Measurements from ENCODE around the gene AP4B1.
"Not testable (repeated sequence)": the region's sequence is repeated elsewhere in the genome, so short reads cannot be mapped to it uniquely, and the experiment has no call there.

Gene AP4B1

GRCh38 chr1:113904674-113905434, at the start of gene AP4B1, which contains the start of gene DCLRE1B:
Gene AP4B1, minus strand, starts transcription at chr1:113904799. Its CDS starts 82 bp downstream, at chr1:113904717.
Gene DCLRE1B, plus strand, starts transcription at chr1:113905326. Its CDS starts 261 bp downstream, at chr1:113905587.
- peak; percentile 88 to 96 for DNase-seq (ENCODE audit: low read depth in 2 of 2)

GRCh38 chr1:113951719-113952118, 47.1 kb upstream of the AP4B1 start:
- no peak for DNase-seq (ENCODE audit: low read depth in 2 of 2)

GRCh38 chr1:113950908-113951307, 46.3 kb upstream of the AP4B1 start:
- no peak for DNase-seq (ENCODE audit: low read depth in 2 of 2)

GRCh38 chr1:113949007-113949406, 44.4 kb upstream of the AP4B1 start:
- no peak for DNase-seq (ENCODE audit: low read depth in 2 of 2)

DNA sequence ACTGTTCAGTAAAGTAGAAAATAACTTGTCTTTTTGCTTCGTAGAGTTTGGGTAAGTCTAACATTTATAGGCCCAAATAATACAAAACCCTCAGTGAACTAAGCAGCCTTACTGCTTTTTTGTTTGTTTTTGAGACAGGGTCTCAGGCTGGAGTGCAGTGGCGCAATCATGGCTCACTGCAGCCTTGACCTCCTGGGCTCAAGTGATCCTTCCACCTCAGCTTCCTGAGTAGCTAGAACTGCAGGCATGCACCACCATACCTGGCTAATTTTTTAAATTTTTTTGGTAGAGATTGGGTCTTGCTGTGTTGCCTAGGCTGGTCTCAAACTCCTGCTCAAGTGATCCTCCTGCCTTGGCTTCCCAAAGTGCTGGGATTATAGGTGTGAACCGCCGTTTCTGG, 43.6 kb upstream of the AP4B1 start:
- not testable (repeated sequence) for DNase-seq (ENCODE audit: low read depth in 2 of 2)

DNA sequence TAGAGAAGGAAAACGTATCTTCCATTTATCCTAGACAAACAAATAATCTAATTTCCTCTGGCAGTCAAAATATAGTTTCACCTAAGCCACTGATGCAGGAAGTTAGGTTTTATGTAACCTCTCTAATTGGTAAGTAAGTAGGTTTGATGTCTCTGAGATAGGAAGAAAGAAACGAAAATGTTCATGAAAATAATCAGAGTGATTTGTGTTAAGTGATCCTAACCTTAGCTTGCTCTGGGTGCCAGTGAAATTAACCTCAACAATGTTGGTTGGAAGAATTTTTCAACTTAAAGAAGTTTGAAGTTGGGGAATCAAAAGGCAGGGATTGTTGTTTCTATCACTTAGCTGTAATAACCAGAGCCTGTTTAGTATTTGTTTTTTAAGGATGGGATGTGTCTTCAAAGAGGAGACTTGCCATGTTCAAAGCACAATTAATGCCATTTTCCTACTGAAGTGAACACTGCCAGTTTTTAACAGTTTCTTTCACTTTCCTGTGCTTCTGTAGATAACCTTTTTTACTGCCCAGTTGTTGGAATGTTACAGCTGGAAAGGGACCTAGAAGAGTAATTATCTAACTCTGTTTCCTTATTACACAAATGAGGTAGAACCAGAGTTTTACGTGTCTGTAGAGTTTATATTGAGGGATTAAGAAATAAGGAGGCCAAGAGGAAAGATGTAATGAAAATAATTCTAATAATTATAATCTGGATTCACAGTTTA, 42.9 kb upstream of the AP4B1 start:
- no peak for DNase-seq (ENCODE audit: low read depth in 2 of 2)

DNA sequence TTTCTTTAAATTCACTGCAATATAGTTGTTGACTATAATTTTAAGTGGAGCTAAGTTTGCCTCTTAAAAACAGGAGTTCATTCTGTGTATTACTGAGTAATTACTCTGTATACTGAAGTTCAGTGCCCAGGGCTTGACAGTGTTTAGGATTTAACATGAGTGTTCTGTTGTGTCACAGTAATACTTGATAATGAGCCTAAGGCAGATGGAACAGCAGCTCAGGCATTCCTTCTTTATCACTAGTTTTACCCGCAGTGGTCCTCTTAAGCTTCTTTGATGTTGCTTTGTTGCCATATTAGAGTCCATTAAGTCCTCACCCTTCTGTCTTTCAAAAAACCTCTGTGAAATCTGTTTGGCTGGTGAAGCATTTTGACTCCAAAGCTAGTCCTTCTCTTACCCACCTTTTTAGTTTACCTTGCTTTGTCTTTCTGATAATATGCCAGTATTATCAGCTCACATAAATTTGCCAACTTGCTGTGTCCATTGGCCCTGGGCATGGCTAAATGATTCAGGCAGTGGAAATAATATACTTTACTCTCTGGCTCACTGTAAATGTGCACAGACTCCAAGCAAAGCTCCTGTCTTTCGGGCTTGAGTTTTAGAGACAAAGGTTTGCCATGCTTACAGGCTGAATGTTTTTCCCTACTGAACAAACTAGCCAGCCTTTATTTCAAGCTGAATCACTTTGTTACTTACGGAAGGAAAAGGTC, 42.2 kb upstream of the AP4B1 start:
- no peak for DNase-seq (ENCODE audit: low read depth in 2 of 2)

DNA sequence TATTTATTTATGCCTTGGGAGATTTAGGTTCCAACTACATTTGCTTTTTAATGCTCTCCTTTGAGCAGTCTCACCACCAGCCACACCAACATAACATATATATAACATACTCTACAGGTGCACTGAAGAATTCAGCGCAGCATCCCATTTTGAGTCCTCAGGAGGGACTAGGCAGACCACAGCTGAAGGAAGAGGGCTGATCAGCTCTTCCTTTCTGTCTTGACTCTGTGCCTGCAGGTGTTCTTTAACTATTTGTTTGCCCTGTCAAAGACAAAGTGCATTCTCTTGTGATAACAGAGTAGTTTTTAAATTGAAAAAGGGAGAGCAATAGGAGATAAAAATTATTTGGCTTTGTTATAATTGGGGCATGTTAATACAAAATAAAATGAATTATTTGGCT, 41.5 kb upstream of the AP4B1 start:
- no peak for DNase-seq (ENCODE audit: low read depth in 2 of 2)

DNA sequence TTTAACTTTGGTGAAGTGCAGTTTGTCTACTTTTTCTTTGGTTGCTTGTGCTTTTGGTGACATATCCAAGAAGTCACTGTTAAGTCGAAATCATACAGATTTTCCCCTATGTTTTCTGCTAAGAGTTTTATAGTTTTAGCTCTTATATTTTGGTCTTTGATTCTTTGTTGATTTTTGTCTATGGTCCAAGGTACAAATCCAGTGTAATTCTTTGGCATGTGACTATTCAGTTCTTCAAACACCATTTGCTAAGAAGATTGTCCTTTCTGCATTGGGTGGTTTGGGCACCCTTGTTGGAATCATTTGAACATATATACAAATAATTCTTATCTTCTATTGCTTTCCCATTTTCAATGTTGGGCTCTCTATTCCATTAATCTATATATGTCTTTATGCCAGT, 40.7 kb upstream of the AP4B1 start:
- DNase-seq (ENCODE audit: low read depth in 2 of 2): no peak

DNA sequence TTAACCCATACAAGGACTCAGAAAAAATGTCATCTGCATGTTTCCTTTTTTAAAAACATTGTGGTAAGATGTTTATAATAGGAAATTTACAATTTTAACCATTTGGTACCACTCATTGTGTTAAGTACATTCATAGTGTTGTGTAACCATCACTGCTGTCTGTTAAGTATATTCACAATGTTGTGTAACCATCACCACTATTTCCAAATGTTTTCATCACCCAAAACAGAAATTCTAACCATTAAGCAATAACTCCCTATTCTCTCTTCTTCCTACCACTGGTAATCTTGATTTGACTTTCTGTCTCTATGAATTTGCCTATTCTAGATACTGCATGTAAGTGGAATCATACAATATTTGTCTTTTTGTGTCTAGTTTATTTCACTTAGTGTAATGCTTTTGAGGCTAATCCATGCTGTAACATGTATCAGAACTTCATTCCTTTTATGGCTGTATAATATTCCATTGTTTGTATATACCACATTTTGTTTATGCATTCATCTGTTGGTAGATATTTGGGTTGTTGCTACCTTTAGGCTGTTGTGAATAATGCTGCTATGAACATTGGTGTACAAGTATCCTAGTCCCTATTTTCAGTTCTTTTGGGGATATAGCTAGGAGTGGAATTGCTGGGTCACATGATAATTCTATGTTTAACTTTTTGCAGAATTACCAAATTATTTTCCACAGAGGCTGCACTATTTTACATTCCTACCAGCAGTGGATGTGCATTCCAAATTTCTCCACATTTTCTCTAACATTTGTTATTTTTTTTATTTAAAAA, 38.6 kb upstream of the AP4B1 start:
- no peak for DNase-seq (ENCODE audit: low read depth in 2 of 2)

DNA sequence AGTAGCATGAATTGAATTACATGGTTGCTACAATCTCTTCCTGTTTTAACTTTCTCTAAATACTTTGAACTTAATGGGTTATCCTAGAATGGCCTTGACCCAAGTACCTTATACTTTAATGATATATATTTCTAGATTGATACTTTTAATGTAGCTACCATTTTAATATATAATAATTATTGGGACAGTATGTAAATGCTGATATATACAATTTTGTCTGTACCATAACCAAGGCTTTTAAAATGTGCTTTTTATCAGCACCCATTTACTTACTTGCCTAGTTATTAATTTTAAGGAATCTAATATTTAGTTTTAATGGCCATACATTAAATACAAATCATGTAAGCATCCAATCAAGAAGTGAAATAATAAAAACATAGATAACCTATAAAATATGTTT, 37.9 kb upstream of the AP4B1 start:
- no peak for DNase-seq (ENCODE audit: low read depth in 2 of 2)

DNA sequence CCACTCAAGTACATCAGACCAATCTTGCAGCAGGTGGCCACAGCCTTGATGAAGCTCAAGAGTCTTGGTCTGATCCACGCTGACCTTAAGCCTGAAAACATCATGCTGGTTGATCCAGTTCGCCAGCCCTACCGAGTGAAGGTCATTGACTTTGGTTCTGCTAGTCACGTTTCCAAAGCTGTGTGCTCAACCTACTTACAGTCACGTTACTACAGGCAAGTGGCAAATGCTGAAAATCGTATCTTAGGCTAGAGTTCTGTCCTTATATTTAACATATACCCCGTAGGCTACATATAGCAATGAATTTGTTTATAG, 36.6 kb upstream of the AP4B1 start:
- DNase-seq (ENCODE audit: low read depth in 2 of 2): no peak

DNA sequence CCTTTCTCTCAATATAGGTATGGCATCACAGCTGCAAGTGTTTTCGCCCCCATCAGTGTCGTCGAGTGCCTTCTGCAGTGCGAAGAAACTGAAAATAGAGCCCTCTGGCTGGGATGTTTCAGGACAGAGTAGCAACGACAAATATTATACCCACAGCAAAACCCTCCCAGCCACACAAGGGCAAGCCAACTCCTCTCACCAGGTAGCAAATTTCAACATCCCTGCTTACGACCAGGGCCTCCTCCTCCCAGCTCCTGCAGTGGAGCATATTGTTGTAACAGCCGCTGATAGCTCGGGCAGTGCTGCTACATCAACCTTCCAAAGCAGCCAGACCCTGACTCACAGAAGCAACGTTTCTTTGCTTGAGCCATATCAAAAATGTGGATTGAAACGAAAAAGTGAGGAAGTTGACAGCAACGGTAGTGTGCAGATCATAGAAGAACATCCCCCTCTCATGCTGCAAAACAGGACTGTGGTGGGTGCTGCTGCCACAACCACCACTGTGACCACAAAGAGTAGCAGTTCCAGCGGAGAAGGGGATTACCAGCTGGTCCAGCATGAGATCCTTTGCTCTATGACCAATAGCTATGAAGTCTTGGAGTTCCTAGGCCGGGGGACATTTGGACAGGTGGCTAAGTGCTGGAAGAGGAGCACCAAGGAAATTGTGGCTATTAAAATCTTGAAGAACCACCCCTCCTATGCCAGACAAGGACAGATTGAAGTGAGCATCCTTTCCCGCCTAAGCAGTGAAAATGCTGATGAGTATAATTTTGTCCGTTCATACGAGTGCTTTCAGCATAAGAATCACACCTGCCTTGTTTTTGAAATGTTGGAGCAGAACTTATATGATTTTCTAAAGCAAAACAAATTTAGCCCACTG, 36.0 kb upstream of the AP4B1 start:
- DNase-seq (ENCODE audit: low read depth in 2 of 2): no peak

GRCh38 chr1:113938192-113938591, 33.6 kb upstream of the AP4B1 start:
- DNase-seq (ENCODE audit: low read depth in 2 of 2): no peak

GRCh38 chr1:113937146-113937545, 32.5 kb upstream of the AP4B1 start:
- no peak for DNase-seq (ENCODE audit: low read depth in 2 of 2)

DNA sequence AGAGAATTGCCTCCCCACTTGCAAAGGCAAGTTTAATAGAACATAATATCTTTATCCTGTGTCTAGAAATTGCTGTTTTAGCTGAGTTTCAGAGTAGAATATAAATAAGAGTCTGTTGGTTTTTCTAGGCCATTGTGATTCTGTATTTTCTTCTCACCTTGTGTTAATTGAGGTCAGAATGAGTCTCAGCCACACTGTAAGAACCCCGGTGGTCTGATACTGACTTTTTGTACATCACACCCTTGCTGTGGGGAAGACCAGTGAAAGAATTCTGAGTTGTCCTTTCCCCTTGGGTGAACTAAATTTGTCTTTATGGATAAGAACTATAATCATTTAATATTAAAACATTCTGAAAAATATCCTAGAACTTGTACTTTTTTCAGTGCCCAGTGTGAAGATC, 31.4 kb upstream of the AP4B1 start:
- DNase-seq (ENCODE audit: low read depth in 2 of 2): no peak

- DNase-seq (ENCODE audit: low read depth in 2 of 2): no peak
Measured at GRCh38 chr1:113935176-113935575, 30.6 kb upstream of the AP4B1 start.

DNA sequence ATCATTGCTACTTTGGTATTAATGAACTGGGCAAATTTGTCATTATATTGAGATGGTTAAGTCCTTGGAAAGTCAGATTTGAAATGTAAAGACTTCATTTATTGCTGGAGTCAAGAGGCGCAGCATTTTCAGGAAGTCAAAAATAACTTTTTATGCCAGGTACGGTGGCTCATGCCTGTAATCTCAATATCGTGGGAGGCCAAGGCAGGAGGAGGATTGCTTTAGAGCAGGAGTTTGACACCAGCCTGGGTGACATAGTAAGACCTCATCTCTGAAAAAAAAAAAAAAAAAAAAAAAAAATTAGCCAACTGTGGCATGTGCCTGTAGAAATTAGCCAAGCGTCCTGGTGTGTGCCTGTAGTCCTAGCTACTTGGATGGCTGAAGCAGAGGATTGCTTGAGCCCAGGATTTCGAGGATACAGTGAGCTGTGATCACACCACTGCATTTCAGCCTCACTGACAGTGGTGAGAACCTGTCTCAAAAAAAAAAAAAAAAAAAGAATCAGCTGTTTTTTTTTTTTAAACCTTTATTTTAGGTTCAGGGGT, 30.0 kb upstream of the AP4B1 start:
- no peak for DNase-seq (ENCODE audit: low read depth in 2 of 2)

- no peak for DNase-seq (ENCODE audit: low read depth in 2 of 2)
Measured at GRCh38 chr1:113934006-113934405, 29.4 kb upstream of the AP4B1 start.

GRCh38 chr1:113931451-113931851, 26.9 kb upstream of the AP4B1 start:
- no peak for DNase-seq (ENCODE audit: low read depth in 2 of 2)

Measured in activated CD8-positive, alpha-beta memory T cell treated with anti-CD3 and anti-CD28 coated beads for 4 hours (primary cell).